GM21825 (cell line): ENCODE measurements around the gene CDYL.

Experiments
- ATAC-seq: cut with Tn5 transposase; IDR thresholded peaks from one replicate; pipeline ENCODE4 v1.9.1; 2021; ENCODE audit warnings: mild to moderate bottlenecking, moderate library complexity; ENCODE audit not compliant: unreplicated experiment

The CDYL gene

DNA sequence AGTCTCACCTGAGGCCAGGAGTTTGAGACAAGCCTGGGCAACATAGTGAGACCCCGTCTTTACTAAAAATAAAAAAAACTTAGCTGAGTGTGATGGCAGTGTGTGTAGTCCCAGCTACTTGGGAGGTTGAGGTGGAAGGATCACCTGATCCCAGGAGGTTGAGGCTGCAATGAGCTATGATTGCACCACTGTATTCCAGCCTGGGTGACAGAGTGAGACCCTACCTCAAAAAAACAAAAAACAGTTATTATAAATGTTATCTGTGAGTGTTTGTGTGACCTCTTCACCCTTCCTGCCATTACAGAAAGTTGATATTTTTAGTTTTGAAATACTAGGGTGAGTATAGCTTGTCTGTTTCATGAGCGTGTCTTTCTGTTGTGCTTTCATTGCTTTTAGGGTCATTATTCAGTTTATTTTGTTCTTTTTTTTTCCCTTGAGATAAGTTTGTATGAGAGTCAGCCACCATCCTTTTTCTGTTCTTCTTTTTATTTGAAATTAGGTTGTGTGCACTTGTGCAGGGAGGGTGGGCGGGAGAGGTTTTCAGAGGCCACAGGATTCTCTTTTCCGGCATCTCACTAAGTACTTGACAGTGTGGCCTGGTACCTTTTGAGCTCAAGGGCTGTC lies 26.2 kb downstream of the CDYL start:
- ATAC-seq: peak; percentile 63

DNA sequence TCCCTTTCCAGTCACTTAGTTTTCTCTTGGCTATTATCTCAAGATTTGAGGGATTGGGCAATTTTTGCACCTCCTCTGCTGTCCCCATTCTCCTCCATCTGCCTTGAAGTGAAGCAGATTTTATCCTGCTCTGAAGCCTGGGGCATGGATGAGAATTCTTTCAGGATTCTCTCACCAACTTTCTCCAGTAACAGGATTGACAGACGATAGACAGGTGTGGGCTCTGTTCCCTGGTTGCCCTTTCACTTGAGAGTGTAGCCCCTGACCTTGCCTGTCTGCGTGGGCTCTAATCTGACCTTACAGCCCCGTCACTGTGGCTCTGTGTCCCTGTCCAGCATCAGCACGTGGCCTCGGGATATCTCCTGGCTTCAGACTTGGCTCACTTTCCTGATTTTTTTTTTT lies 27.1 kb downstream of the CDYL start:
- no peak for ATAC-seq

DNA sequence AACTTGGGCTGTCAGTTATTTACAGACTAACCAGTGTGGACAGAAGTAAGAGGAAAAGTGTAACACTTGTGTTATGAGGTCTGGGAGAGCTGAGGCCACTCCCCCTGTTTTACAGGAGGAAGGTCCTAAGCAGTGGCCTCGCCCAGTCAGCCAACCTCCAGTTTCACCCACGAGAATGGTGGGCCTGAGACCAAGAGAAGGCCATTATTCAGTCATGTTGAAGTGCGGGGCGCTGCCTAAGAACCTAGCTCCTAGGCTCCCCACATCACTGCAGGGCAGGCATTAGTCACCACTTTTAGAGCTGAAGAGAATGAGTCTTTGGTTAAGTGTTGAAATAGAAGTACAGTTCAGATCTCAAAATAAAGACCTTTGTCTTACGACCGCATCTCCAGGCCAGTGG lies 27.9 kb downstream of the CDYL start:
- ATAC-seq: no peak

DNA sequence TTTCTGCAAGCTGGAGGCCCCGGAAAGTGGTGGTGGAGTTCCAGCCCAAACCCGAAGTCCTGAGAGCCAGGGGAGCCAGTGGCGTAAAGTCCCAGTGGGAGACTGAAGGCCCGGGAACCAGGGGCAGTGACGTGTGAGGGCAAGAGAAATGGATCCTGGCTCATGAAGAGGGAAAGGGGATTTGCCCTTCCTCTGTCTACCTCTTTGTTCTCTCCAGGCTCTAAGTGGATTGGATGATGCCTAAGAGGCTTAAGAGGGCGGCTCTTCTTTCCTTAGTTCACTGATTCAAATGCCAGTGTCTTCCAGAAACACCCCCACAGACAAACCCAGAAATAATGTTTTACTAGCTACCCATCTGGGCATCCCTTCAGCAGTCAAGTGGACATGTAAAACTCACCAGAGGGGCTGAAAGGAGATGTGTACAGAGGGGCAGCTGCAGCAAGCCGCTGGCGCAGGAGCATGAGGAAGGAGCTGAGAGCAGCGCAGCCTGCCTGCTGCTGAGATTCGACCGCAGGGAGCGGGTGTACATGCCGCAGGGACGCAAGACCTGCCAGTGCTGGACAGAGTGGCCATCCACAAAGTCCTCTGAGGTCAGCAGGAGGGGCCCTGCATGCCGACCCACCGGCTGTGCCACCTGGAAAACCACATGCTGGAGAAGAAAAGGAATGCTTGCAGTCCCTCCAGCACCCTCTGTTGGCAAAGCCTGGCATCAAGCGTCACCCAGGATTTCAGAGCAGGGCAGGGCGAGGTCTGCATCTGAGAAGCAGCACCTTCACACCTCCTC lies 29.5 kb downstream of the CDYL start:
- ATAC-seq: no peak

DNA sequence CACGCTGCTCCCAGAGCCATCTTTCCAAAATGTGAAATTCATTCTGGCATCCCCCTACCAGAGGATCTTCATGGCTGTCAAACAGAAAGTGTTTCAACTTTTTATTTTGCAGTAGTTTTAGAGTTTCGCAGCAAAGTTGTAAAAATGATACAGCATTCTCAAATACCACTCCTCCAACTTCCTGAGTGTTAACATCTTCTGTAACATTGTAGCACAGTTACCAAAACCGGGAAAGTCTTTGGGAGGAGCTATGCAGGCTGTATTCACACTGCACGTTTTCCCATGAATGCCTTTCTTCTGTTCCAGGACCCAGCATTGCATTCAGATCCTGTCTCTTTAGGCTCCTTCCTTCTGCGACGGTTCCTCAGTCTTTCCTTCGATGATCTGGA lies 30.1 kb downstream of the CDYL start:
- ATAC-seq: no peak

DNA sequence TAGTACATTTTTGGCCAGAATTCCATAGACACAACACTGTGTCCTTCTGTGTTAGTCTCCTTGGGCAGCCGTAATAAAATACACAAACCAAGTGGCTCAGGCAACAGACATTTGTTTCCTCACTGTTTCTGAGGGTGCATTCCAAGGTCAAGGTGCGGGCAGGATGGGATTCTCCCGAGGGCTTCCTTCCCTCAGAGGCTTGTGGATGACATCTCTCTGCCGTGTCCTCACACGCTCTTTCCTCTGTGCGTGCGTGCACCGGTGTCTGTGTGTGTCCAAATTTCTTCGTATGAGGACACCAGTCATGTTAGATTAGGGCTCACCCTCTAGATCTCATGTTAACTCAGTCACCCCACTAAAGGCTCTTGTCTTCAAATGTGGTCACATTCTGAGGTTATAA lies 30.6 kb downstream of the CDYL start:
- no peak for ATAC-seq

DNA sequence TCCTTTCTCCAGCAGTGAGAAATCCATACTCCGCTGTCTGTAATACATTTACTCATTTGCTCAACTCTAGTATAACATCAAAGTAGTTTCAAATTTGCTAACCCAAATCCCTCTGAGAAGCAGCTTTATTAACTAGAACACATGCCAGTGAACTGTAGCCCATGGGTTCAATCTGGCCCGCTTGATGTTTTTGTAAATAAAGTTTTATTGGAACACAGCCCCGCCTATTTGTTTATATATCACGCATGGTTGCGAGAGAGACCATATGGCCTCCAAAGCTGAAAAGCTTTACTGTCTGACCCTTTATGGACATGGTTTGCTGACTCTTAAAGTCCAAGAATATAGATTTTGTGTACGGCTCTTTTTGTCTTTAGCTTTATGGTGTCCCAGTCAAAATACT lies 32.2 kb downstream of the CDYL start:
- ATAC-seq: no peak

DNA sequence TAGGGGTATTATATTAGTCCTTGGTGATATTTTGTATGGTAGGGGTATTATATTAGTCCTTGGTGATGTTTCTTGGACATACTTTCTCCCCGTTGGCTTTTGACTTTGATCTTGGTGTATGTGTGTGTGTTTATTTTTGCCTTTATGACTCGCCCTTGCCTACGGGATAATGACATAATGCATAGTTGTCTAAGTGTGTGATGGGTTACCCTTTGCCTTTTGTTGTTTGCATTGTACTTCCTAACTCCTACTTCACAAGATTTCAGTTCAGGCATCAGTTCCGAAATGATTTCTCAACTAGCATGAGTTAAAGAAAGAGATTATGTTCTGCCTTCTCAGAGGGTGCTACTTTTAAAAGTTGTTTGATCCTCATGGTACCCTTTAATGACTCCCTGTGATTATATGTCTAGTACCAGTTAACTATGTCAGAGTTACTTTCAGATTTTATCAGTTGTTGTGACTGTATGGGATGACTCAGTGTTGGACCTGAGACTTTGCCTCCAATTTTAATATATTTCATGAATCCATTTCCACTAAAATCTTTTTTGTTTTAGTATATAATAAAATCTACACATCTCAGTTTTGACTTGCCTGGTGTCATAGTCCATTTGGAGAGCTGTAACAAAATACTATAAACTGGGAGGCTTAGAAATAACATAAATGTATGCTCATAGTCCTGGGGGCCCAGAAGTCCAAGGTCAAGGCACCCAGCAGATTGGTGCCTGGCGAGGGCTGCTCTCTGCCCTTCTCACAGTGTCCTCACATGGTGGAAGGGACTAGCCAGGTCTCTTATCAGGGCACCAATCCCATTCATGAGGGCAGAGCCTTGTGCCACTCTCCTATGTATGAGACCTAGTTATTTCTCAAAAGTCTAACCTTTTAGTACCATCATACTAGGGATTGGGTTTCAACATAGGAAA lies 34.1 kb downstream of the CDYL start:
- ATAC-seq: no peak

DNA sequence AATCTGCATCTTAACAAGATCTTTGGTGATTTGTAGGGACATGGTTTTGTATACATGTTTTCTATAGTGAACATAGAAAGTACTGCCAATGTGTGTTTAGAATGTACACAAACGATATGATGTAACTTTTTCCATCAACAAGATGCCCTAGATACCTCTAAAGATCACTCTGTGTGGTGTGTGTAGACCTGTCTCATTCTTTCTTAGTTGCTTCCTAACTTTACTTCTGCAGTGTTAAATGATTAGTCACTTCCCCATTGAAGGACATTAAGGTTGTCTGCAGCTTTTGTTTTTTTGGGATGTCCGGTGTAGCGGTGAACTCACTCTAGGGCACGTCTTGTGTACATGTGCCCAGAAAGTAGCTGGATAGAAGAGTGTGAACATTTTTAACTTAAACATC lies 35.9 kb downstream of the CDYL start:
- no peak for ATAC-seq

DNA sequence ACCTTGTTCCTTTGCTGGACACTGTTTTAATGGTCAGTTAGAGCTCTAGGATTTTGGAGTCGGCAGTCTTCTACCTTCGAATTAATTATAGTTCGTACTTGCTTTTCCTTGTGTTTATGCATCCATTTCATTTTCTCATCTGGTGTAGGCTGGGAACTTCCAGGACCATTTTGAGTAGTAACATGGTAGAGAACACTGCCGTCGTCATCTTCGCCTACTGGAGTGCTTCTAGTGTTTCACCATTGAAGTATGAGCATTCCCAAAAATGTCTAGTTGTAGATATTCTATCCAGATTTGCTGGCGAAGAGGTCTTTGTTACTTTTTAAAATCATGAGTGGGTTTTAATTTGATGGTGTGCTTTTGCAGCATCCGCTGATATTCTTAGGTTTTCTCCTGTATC lies 36.9 kb downstream of the CDYL start:
- no peak for ATAC-seq

DNA sequence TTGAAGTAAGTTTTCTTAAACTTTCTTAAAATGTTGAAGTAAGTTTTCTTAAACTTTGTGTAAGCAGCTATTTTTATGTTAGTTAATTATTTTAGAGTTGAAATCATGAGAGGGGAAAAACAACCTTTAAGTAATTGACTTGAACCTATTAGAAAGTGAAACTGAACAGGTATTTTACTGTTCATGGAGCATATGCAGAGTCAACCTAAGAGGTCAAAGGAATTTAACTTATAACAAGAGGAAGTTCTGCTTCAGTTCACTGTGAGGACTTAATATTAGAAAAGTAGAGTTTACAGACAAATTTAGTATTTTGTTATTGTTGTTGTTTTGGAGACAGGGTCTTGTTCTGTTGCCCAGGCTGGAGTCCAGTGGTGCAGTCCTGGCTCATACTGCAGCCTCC lies 38.0 kb downstream of the CDYL start:
- peak; percentile 70 for ATAC-seq

DNA sequence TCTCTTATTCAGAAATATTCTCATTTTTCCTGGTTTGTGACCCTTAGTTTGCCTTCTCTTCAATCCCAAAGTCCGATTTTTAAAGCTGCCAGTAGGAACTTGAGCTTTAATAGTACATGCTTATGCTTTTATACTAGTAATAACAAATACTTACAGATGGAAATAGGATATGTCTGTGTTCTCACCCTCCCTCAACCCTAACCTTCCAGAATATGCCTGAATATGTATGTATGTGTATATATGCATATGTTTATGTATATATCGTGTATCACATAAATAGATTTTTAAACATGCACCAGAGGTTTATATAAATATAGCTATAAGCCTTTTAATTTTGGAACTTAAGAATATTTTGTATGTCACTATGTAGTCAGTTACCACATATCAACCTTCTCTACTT lies 38.8 kb downstream of the CDYL start:
- ATAC-seq: no peak

DNA sequence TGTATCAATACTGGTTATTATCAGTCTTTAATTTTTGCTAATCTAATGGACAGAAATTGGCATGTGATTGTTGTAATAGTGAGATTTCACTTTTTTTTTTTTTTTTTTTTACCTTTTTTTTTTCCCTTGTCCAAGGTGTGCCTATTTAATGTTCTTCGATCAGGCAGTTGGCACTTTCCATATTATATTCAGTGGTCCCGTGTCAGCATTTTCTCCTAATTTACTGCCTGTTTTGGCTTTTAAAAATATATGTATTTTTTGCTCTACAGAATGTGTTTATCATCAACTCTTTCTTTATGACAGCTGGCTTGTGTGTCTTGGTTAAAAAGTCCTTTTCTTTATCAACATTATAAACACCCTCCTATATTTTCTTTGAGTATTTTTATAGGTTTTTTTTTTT lies 39.4 kb downstream of the CDYL start:
- no peak for ATAC-seq

DNA sequence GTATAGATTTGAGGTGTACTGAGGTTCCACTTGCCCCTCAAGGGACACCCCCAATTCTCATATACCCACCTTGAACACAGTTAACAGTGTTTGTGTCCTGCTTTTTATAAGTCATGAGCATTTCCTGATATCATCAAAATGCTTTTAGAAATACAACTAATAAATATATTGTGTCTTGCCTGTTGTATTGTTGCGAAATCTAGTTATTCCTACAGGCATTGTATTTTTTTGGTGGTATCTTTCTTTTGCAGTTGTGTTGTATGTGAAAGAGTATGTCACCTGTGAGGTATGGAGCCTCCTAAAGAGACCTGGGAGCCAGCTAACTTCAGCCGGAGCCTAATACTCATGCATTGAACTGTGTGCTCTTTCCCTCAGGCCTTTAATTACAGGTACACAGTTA lies 40.7 kb downstream of the CDYL start:
- no peak for ATAC-seq

DNA sequence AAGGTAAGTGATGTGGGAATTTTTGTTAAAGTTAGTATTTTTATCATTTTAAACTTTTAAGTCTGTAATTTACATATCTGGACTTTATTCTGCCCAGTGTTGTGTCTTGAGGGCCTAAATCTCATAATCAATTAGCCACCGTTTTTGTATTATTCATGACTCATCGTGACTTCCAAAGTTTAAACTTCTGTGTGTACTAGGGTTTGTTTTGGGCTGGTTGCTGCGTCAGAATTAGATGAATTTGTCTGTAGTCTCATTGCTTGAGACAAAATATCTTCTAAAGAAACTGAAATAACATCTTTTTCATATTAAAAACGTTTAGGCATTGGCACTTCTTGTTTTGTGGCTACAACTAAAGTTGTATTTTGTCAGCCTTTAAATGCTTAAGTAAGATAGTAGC lies 41.3 kb downstream of the CDYL start:
- no peak for ATAC-seq

DNA sequence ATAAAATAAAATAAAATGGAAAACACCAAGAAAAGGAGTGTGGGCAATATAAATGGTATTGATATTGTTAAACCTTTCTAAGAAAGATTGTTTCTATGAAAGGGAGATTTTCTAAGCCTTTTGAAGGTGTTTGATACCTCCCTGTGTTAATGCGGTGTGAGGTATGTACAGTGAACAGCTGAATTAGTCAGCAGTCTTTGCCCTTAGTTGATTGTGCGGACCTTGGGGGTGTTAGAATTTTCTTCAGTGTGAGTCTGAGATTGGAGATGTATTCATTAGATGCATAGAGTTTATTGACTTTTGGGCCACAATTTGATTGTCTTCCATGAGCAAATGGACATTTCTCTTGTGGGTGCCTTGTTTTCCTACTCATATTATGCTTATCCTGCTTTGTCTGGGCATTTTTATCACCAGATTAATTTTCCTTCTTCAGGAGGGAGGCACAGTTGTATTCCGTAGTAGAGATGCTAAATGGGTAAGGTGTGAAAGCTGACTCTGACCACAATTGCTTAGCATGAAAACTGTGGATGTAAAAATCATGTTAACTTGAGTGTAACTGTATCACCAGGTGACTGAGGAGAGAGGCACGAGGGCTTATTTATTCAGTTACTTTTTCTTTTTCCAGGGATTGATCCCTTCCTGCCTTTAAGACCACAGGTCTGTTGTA lies 42.2 kb downstream of the CDYL start:
- no peak for ATAC-seq

DNA sequence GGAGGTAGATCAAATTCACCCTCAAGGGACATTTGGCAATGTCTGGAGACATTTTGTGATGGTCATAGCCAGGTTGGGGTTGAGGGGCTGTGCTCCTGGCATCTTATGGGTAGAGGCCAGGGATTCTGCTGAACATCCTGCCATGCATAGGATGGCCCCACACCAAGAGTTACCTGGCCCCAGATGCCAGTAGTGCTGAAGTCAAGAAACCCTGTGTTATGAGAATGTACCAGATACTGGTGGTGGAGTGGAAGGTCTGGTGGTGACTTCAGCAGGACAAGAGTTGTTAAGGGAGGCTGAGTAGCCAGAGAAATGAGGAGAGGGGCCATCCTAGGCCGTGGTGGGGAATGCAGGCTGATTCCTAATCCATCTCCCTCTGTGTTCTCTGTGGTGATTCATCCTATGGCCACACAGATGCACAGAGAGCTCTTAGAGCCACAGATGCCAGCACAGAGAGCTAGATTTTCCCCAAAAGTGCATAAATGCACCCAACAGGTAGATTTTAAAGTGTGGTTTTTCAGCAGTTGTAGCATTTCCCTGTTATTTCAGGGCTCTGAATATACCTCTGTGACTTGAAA lies 43.6 kb downstream of the CDYL start:
- no peak for ATAC-seq

DNA sequence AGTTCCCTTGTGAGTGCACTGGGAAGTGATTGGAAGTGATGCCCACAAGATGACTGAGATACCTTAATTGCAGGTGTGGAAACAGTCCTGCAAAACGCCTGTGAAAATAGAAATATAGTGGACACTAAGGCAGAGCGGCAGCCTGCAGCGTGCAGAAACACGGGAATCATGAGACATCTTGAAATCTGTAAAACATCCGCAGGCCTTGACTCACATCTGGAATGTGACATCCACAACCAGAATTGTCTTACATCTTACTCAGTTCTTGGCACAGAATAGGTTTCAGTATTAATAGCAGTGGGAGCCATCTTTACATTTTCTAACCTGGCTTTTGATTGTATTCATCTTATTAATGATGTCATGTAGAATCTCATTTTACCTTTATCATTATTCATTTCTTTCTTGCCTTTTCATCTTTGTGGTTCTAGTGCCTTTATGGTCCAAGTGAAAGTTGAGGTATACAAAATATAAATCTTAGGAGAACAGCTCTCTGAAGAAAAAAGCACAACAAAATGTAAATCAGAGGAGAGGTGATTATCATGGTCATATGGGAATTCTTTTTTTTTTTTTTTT lies 44.6 kb downstream of the CDYL start:
- ATAC-seq: no peak

DNA sequence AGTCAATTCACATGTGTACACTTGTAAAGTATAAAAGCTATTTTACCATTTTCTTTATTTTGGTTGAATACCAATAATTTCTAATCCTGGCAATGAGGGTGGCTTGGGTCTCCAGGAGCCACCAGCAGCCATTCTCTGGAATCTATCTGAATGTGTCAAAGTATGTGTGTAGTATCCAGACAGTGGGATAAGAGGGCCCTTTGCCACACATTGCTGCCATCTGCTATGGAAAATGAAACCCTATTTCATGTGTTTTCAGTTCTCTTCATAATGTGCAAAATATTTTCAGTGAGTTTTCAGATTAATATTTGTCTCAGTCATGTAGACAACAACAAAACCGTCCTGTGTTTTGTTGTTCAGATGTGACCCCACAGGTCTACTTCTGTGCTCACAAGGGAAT lies 46.3 kb downstream of the CDYL start:
- ATAC-seq: no peak

DNA sequence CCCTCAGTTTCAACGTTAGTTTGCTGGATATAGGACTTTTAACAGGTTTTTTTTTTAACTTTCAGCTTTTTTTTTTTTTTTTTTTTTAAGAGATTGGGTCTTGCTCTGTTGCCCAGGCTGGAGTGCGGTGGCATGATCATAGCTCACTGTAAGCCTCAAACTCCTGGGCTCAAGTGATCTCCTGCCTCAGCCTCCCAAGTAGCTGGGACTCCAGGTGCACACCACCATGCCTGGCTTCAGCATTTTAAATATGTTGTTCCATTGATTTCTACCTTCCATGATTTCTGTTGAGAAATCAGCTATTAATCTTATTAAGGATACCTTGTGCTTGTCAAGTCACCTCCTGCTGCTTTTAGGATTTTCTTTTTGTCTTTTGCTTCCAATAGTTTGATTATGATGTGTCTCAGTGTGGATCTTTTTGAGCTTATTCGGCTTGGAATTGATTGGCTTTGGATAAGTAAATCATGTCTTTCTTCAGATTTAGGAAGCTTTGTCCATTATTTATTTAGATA lies 52.0 kb downstream of the CDYL start:
- no peak for ATAC-seq
